ENCODE data around the gene BRD9. TPM values are rescaled to one million over a fixed set of nuclear protein-coding genes. Genes with fewer than 3 reads are reported as not detected.

The BRD9 gene
- polyA plus RNA-seq, 2 of the 4 experiments (the other 2 are of a cell fraction), result 11.6 to 28.9 TPM

DNA sequence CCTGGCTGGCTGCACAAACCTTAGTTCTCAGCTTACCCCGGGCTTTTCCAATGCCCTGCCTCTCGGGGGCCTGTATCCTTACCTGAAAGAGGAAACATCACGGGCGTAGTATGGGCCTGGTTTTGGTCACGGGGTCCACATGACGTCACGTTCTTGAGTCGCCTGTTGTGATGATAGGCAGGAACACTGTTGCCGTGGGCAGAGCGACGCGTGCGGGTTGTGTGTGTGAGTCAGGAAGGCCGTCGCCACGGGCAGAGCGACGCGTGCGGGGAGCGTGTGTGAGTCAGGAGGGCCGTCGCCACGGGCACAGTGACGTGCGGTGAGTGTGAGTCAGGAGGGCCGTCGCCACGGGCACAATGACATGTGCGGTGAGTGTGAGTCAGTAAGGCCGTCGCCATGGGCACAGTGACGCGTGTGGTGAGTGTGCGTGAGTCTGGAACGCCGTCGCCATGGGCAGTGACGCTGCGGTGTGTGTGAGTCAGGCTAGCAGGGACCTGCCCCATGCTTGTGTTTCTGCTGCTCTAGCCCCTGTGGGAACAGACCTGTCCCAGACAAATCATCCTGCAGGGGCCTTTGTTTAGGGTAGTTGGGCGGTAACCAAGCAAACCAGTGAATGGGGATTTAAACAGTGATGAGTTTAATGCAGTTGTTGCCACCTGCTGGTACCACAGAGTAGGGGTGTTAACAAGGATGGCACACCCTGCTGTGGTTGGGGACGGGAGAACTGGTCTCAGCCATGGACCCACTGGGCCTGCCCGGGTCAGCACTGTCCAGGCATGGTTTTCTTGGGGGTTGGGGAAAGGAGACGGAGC is 19.9 kb upstream of the BRD9 start (continued):
- TF ChIP-seq, protein P1, sequence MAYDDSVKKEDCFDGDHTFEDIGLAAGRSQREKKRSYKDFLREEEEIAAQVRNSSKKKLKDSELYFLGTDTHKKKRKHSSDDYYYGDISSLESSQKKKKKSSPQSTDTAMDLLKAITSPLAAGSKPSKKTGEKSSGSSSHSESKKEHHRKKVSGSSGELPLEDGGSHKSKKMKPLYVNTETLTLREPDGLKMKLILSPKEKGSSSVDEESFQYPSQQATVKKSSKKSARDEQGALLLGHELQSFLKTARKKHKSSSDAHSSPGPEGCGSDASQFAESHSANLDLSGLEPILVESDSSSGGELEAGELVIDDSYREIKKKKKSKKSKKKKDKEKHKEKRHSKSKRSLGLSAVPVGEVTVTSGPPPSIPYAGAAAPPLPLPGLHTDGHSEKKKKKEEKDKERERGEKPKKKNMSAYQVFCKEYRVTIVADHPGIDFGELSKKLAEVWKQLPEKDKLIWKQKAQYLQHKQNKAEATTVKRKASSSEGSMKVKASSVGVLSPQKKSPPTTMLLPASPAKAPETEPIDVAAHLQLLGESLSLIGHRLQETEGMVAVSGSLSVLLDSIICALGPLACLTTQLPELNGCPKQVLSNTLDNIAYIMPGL (CRISPR knock-in tag; IDR thresholded peaks at IDR 0.05; ENCODE audit: borderline replicate concordance), result no peak; the same call in 1 of the 2 replicates
- TF ChIP-seq MYC (IDR thresholded peaks at IDR 0.05; ENCODE audit: borderline replicate concordance, low read length), result peak; percentile 75
- no peak for TF ChIP-seq PHF8 (IDR thresholded peaks at IDR 0.05; ENCODE audit: borderline replicate concordance, low read depth)
- TF ChIP-seq HDAC2 (IDR thresholded peaks at IDR 0.05), result no peak
- TF ChIP-seq HOXA7 (CRISPR knock-in tag; IDR thresholded peaks at IDR 0.05), result peak; percentile 96
- TF ChIP-seq NPAS2 (CRISPR knock-in tag; IDR thresholded peaks at IDR 0.05; ENCODE audit: borderline replicate concordance), result peak; percentile 28; the same call in 1 of the 2 replicates
- peak; percentile 95 for TF ChIP-seq HOXB5 (CRISPR knock-in tag; IDR thresholded peaks at IDR 0.05)
- TF ChIP-seq KDM1A (IDR thresholded peaks at IDR 0.05; ENCODE audit: low read depth), result no peak
- TF ChIP-seq FOXS1 (CRISPR knock-in tag; IDR thresholded peaks at IDR 0.05), result peak; percentile 90
- peak; percentile 91; the same call in 1 of the 2 replicates for TF ChIP-seq TFCP2L1 (CRISPR knock-in tag; IDR thresholded peaks at IDR 0.05)
- TF ChIP-seq RFX5 (IDR thresholded peaks at IDR 0.05), result no peak
- no peak for TF ChIP-seq EHMT2 (IDR thresholded peaks at IDR 0.05; ENCODE audit: low read depth)
- no peak for TF ChIP-seq RCOR1 (IDR thresholded peaks at IDR 0.05; ENCODE audit: low read depth, low read length)
- TF ChIP-seq SMC3 (IDR thresholded peaks at IDR 0.05), result 0 out of 3 replicates have a peak, but pooled peaks have one; percentile 31
- TF ChIP-seq FOSB (CRISPR knock-in tag; IDR thresholded peaks at IDR 0.05), result peak; percentile 96
- peak; percentile 100 for TF ChIP-seq BHLHE40 (IDR thresholded peaks at IDR 0.05; ENCODE audit: low read depth, low read length)
- peak; percentile 86; the same call in 1 of the 2 replicates for TF ChIP-seq GATA3 (IDR thresholded peaks at IDR 0.05; ENCODE audit: borderline replicate concordance)
- no peak for TF ChIP-seq KDM5A (IDR thresholded peaks at IDR 0.05)
- no peak for TF ChIP-seq ZC3H11A (IDR thresholded peaks at IDR 0.05)
- peak; percentile 50 for TF ChIP-seq MAFK (IDR thresholded peaks at IDR 0.05; ENCODE audit: partially characterized antibody)
- TF ChIP-seq, protein P2, sequence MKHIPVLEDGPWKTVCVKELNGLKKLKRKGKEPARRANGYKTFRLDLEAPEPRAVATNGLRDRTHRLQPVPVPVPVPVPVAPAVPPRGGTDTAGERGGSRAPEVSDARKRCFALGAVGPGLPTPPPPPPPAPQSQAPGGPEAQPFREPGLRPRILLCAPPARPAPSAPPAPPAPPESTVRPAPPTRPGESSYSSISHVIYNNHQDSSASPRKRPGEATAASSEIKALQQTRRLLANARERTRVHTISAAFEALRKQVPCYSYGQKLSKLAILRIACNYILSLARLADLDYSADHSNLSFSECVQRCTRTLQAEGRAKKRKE (CRISPR knock-in tag; IDR thresholded peaks at IDR 0.05; ENCODE audit: low read depth), result peak; percentile 83
- TF ChIP-seq, protein P3, sequence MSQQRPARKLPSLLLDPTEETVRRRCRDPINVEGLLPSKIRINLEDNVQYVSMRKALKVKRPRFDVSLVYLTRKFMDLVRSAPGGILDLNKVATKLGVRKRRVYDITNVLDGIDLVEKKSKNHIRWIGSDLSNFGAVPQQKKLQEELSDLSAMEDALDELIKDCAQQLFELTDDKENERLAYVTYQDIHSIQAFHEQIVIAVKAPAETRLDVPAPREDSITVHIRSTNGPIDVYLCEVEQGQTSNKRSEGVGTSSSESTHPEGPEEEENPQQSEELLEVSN (IDR thresholded peaks at IDR 0.05; ENCODE audit: borderline replicate concordance, low read depth), result peak; percentile 28; the same call in 1 of the 2 replicates
- no peak for TF ChIP-seq POLR2AphosphoS2 (conservative IDR thresholded peaks at IDR 0.05; ENCODE audit: low read length)
- TF ChIP-seq, protein P4, sequence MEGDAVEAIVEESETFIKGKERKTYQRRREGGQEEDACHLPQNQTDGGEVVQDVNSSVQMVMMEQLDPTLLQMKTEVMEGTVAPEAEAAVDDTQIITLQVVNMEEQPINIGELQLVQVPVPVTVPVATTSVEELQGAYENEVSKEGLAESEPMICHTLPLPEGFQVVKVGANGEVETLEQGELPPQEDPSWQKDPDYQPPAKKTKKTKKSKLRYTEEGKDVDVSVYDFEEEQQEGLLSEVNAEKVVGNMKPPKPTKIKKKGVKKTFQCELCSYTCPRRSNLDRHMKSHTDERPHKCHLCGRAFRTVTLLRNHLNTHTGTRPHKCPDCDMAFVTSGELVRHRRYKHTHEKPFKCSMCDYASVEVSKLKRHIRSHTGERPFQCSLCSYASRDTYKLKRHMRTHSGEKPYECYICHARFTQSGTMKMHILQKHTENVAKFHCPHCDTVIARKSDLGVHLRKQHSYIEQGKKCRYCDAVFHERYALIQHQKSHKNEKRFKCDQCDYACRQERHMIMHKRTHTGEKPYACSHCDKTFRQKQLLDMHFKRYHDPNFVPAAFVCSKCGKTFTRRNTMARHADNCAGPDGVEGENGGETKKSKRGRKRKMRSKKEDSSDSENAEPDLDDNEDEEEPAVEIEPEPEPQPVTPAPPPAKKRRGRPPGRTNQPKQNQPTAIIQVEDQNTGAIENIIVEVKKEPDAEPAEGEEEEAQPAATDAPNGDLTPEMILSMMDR (IDR thresholded peaks at IDR 0.05), result peak; percentile 47
- TF ChIP-seq, protein P5, sequence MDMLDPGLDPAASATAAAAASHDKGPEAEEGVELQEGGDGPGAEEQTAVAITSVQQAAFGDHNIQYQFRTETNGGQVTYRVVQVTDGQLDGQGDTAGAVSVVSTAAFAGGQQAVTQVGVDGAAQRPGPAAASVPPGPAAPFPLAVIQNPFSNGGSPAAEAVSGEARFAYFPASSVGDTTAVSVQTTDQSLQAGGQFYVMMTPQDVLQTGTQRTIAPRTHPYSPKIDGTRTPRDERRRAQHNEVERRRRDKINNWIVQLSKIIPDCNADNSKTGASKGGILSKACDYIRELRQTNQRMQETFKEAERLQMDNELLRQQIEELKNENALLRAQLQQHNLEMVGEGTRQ (IDR thresholded peaks at IDR 0.05), result peak; percentile 85
- peak; percentile 84 for TF ChIP-seq RARB (CRISPR knock-in tag; IDR thresholded peaks at IDR 0.05)
- peak in 1 of 2 experiments; percentile 81; a peak in 4 of 5 replicates for TF ChIP-seq JUN (IDR thresholded peaks at IDR 0.05)
- TF ChIP-seq NFE2L2 (conservative IDR thresholded peaks at IDR 0.05; ENCODE audit: low read length), result no peak; the same call in 1 of the 2 replicates
- TF ChIP-seq, protein P6, sequence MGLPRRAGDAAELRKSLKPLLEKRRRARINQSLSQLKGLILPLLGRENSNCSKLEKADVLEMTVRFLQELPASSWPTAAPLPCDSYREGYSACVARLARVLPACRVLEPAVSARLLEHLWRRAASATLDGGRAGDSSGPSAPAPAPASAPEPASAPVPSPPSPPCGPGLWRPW (IDR thresholded peaks at IDR 0.05), result no peak
- TF ChIP-seq RNF2 (IDR thresholded peaks at IDR 0.05; ENCODE audit: borderline replicate concordance, low read depth), result no peak
- peak in 1 of 2 experiments; percentile 27; a peak in 2 of 5 replicates for TF ChIP-seq RAD21 (conservative IDR thresholded peaks at IDR 0.05 in 1 of 2, IDR thresholded peaks at IDR 0.05 in 1 of 2)
